Stimulated activated CD4-positive, alpha-beta T cell treated with anti-CD3 and anti-CD28 coated beads, Interleukin-2, amount 100 ng/mL, for 24 hours (primary cell): ENCODE data around the gene EPHA3.
"Not testable (repeated sequence)": the region's sequence is repeated elsewhere in the genome, so short reads cannot be mapped to it uniquely, and the experiment has no call there.

Experiments used
- DNase-seq, 2 donors: peaks; one replicate each; pipeline ENCODE4 v3.0.0-alpha.2; 2020

EPHA3 gene

GRCh38 chr3:89297199-89297598 lies 189.8 kb downstream of the EPHA3 start:
- DNase-seq, result no peak

- DNase-seq, result no peak
Observed at GRCh38 chr3:89300526-89300925, 193.1 kb downstream of the EPHA3 start.

- no peak for DNase-seq
Observed at GRCh38 chr3:89300981-89301380, 193.6 kb downstream of the EPHA3 start.

GRCh38 chr3:89303701-89304100 lies 196.3 kb downstream of the EPHA3 start:
- no peak for DNase-seq

- no peak for DNase-seq
Observed at GRCh38 chr3:89306540-89306939, 199.1 kb downstream of the EPHA3 start.

- DNase-seq, result no peak
Observed at GRCh38 chr3:89311581-89311980, 204.2 kb downstream of the EPHA3 start.

GRCh38 chr3:89312141-89312540 lies 204.7 kb downstream of the EPHA3 start:
- no peak for DNase-seq

- DNase-seq, result no peak
Observed at GRCh38 chr3:89314454-89315098, 207.2 kb downstream of the EPHA3 start.

GRCh38 chr3:89315750-89316470 lies 208.5 kb downstream of the EPHA3 start:
- DNase-seq, result no peak

- DNase-seq, result no peak
Observed at GRCh38 chr3:89320186-89320585, 212.8 kb downstream of the EPHA3 start.

- DNase-seq, result no peak
Observed at GRCh38 chr3:89326997-89327396, 219.6 kb downstream of the EPHA3 start.

GRCh38 chr3:89332386-89332785 lies 225.0 kb downstream of the EPHA3 start:
- no peak for DNase-seq

- DNase-seq, result no peak
Observed at GRCh38 chr3:89332793-89333192, 225.4 kb downstream of the EPHA3 start.

- DNase-seq, result no peak
Observed at GRCh38 chr3:89335693-89336092, 228.3 kb downstream of the EPHA3 start.

- no peak for DNase-seq
Observed at GRCh38 chr3:89340408-89340807, 233.0 kb downstream of the EPHA3 start.

GRCh38 chr3:89344076-89344475 lies 236.7 kb downstream of the EPHA3 start:
- no peak for DNase-seq

GRCh38 chr3:89350935-89351334 lies 243.5 kb downstream of the EPHA3 start:
- not testable (repeated sequence) for DNase-seq

- no peak for DNase-seq
Observed at GRCh38 chr3:89353465-89353864, 246.0 kb downstream of the EPHA3 start.

- no peak for DNase-seq
Observed at GRCh38 chr3:89358281-89358680, 250.9 kb downstream of the EPHA3 start.

- DNase-seq, result no peak
Observed at GRCh38 chr3:89360156-89360555, 252.7 kb downstream of the EPHA3 start.

- DNase-seq, result no peak
Observed at GRCh38 chr3:89362496-89362895, 255.1 kb downstream of the EPHA3 start.

GRCh38 chr3:89363171-89363570 lies 255.8 kb downstream of the EPHA3 start:
- no peak for DNase-seq

GRCh38 chr3:89364314-89364713 lies 256.9 kb downstream of the EPHA3 start:
- no peak for DNase-seq

- no peak for DNase-seq
Observed at GRCh38 chr3:89367166-89367565, 259.7 kb downstream of the EPHA3 start.

- no peak for DNase-seq
Observed at GRCh38 chr3:89368846-89369245, 261.4 kb downstream of the EPHA3 start.
